NK-92 treated with Interleukin-12 subunit alpha and Interleukin-12 subunit beta, amount 100 ng/mL, for 24 hours (cell line): ENCODE results near the gene LRP1B.

Experiments
- DNase-seq: peaks from one replicate; lab custom pipeline; 2025; lab: John Stamatoyannopoulos, UW

Gene LRP1B

DNA sequence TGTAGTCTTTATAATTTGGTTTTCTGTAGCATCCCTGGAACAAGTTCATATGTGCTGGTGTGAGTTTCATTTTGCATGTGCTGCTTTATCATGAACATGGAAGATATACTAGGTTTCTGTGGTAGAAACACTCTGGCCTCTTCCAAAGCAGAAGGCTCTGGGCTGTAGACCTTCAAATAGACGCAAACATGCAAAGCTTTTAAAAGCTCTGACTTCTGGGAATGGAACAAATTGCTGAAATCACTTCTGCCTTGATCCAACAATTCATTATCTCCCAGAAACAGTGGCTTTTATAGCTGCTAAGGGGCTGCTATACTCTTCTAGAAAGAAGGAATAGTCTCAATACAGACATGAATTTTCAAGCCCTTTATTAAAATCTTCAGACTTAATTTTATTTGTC lies 382.2 kb downstream of the LRP1B start:
- DNase-seq: no peak

DNA sequence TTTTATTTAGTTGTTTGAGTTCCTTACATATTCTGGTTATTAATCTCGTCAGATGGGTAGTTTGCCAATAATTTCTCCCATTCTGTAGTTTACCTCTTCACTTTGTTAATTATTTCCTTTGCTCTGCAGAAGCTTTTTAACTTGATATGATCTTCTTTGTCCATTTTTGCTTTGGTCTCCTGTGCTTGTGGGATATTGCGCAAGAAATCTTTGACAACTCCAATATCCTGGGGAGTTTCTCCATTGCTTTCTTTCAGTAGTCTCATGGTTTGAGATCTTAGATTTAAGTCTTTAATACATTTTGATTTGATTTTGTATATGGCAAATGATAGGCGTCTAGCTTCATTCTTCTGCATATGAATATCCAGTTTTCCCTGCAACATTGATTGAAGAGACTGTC lies 389.2 kb downstream of the LRP1B start:
- DNase-seq: no peak

DNA sequence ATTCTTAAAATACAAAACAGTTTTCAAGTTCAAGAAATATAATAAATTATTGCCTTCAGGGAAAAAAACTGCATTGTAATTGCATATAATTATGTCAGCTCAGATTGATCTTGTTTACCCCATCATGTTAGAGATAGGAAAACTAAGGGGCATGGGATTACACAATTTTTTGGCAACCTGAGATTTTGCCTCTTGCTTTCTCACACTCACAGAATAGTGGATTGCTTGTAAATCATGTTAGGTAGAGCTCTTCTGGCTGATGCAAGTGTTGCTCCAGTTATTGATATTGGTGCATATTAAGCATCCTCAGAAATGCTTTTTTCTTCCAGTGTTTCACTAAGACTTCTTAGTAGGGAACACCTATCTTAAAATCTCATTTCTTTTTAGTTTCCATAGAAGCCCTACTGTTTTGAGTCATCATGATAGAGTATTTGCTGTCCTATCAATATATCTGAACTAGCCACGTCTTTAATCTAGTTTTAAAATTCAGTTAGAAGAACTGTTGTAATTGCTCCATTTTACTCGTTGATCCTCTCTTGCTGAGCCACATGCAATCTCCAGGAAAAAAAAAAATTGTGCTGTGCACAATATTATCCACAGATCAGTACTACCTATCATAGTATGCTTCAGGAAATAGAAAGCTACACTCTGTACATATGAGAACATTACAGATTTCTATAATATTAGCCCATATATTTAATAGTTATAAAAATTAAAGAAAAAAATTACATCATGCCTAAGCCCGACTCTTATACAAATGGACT lies 393.1 kb downstream of the LRP1B start:
- no peak for DNase-seq

DNA sequence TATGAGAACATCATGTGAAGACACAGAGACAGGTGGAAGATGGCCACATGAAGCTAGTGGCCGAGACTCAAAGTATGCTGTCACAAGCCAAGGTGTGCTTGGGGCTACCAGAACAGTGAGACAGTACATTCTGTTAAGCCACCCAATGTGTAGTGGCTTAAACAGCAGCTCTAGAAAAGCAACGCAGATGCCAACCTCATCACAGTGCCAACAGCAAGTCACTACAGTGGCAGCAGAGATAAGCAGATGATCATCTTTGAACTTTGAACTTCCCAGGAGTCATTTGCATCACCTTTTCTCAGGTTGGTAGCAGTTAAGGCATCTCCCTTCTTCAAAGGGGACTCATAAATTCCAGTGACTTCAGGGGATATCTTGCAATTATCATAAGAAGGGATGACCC lies 394.4 kb downstream of the LRP1B start:
- no peak for DNase-seq

DNA sequence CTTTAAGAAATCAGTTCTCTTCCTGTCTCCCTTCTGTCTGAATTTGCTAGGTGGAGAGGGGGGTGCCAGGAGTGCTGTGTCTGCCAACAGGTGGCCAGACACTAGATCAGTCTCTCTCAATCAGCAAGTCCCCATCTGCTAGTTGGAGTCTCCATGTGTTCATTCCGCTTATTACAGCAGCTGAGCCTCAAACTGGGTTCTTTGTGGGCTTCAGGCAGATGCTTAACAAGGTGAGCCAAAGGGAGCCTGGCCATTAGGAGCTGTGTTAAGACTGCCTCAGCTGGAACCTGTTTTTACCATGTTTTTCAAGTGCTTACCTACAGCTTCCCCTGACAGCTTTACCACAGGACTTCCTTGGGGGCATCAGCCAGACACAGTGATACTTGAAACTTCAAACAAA lies 401.9 kb downstream of the LRP1B start:
- no peak for DNase-seq

DNA sequence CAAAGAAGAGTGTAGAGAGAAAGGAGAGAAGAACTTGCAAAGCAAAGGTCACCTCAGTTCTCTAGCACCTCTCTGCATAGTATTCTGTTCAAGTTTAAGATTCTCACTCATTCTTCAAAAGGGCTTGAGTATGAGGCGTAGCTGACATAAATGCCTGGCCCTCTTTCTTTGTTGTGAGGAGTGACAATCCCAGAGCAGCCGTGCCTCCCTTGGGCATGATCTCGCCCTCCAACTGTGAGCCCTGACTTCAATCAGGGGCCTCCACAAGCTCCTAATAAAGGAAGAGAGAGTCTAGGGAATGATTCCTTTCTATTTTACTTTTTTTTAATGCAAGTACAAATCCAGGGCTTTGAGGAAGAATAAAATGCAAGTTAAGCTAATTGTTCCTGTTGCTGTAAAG lies 402.7 kb downstream of the LRP1B start:
- DNase-seq: no peak

DNA sequence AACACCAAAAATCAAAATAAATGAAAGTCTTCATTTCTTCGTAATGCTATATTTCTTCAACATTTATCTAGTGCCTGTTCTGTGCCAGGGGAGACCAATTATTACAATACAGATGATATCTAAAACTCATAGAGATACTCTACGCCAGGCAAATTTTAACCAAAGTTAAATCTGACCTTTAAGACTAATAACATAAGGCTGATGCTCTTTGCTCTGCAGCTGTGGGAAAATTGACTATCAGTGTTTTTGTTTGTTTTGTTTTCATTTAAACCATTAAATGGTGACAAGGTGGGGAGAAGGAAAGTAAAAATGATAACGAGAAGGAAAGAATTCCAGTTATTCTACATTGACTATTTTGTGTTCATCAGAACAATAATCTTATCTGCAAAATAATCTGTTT lies 406.4 kb downstream of the LRP1B start:
- DNase-seq: no peak

DNA sequence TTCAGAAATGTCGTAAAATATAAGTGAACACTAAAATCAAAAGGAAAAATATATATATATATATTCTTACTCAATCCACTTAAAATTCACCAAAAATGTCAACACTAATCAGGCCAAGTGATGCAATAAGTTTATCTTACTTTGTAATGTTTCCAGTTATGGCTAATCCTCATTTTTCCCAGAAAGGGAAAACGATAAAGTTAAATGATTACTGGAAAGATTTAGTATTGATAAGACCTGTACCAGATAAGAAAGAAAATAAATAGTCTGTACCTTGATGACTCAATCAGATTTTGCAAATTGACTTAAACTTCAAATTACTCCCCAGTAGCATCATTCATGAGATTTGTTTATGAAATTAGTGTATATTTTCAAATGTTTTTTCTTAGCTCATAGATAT lies 407.0 kb downstream of the LRP1B start:
- no peak for DNase-seq

DNA sequence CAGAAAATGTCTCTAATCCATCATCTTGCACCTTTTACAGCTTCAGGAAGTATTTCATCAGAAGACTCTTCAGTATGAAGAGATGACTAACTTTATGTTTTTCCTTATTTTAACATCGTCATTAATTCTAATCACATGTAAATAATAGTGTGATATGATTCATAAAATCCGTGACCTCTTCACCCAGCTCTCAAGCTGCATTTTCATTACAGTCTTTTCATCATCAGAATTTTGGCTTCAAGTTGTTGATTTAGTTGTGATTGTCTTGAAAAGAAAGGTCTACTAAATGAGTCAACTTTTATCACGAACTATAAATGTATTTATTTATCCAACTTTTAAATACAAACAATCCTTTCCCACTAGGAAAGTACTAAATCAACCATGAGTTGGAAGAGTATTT lies 410.3 kb downstream of the LRP1B start:
- DNase-seq: no peak

DNA sequence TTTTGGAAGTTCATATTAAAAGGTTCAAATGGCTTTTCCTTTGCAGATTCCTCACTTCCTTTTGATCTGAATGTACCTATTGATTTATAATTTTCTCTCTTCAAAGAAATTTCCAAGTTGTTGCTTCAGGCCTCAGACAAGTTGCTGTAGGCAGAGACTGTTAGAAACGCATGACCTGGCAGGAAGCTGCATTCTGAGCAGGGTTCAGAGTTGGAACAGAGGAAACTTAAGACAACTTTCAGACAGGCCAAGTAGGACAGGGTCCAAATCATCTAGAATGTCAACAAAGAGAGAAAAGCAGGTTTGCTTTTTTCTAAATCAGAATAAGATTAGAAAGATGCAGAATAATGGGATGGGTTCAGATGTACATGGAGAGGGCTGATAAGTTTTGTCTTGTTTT lies 416.3 kb downstream of the LRP1B start:
- DNase-seq: no peak

DNA sequence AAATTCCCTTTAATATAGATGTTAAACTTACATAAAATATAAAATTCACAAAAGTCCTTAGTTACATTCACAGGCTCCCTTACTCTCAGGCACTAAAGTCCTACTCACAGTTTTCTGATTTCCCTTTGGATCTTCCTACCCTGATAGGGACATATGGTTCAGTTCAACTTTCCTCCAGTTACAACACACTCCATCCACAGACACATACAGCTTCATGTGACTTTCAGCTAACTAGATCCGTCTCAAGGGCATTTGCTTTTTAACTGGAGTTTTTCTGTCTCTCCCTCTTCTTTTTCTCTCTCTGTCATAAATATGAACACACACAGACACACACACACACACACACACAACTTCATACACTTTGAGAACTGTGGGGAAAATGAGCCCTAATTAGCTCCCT lies 419.2 kb downstream of the LRP1B start:
- no peak for DNase-seq

DNA sequence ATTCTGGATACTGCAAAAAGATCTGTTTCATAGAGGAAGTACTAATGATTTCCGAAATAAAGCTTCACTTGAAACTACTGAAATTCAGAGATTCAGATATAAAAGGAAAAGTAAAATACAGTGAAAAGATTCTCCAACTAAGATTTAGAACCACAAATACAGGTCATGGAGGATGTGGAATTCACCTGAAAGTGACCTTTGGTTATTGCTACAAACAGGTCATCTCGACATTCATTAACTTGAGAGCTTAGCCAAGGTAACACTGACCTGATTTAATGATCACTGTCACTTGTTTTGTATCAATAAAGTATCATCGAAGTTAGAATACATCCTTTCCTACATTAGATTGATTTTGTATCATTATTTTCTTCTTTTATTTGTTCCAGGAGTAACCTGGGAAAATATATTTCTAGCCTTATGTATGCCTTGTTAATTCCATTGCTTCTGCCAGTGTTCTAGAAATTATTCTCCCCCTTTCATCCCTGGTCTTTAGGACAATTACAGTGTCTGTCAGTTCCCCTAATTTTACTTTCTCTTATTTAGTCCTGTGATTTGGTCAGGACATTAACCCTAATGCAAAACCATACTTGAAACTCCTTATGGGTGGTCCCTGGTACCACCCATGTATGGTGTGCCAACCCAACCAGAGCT lies 420.1 kb downstream of the LRP1B start:
- DNase-seq: no peak

DNA sequence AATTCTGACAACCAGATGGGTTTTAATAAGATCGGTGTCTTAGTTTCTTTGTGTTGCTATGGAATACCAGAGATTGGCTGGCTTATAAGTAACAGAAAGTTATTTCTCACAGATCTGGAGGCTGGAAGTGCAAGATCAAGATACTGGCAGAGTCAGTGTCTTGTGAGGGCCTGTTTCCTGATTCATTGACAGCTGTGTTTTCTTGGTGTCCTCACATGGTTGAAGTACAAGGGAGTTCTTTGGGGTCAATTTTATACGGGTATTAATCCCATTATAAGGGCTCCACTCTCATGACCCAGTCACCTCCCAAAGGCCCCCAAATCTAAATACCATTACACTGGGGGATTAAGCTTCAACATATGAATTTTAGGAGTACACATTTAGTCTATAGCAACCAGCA lies 421.1 kb downstream of the LRP1B start:
- DNase-seq: no peak

DNA sequence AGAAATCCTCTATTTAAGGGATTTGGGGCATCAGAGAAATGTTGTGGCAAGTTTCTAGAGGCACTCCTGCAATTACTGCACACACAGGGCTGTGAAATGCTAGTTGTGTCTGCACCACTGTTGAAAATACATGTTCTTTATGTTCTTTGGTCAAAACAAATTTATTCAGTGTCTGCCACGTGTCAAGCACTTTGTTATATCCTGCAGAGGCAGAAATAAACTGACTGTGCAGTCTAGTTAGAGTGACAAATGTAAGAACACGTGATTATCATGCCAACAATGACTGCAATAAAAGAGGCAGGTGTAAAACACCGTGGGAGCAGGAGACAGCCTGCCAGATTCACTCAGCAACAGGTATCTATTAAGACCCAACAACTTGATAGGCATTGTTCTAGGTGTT lies 423.3 kb downstream of the LRP1B start:
- DNase-seq: no peak

DNA sequence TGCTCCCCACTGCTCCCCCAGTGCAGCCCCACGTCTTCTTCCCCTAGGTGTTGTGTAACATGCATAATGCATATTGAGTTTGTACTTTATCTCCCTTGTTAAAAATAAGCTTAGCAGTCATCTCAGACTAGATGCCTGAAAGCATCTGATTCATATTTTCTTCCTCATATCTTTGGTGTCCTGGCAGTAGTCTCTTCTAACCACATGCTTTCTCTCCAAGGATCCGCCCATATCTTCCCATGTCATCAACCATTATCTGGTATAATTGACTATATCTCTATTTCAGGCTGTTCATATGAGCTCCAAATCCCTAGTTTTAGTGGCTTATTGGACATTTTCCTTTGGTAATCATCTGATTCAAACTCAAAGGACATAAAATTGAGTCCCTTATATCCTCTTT lies 426.3 kb downstream of the LRP1B start:
- DNase-seq: no peak

DNA sequence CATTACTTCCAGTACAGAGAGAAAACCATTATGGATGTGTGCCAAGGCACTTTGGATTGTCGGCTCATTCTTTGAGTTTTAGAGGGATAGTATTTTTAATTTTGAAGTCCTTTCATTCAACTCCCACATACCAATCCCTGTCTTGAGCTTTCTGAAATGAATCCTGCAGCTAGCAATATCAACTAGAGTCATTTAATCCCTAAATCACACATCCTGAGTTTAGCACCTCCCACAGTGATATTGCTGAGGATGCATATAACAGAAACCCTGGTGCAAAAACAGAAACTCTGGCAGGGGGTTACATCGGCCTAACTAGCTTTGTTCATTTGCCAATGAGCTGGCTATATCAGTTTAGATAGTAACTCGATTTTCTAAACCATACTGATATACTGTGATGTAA lies 427.3 kb downstream of the LRP1B start:
- no peak for DNase-seq

DNA sequence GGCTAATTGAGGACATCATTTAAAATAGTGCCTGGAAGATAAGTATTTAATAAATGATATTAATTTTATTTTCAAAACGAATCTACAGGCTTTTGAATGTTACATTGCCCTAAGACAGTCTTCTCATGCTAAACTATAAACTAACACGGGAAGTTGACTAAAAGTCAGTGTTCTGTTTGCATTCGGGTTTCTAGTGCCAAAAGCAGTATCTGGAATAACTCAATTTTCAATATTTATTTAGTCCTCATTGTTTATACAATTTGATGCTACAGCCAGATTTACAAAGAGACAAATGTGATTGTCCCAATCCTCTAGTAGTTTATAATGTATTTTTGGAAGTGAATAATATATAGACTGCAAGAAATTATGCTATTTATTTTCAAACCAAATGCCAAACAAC lies 429.2 kb downstream of the LRP1B start:
- no peak for DNase-seq

DNA sequence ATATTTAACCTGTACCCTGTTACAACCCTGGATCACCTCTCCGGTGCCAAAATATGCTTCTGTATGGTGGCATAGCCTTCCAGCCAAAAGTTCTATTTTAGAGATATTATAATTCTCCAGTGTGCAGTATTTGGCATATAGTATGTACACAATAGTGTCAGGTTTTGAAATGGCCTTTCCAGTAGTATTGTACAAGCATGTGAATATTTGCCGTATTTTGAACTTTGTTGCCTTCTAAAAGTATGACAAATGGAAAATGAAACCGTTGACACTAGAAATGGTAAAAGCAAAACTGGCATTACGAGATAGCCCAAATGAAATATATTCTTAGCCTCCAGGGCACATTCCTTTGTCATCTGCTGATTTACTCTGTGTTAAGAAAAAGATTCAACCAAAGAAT lies 431.2 kb downstream of the LRP1B start:
- DNase-seq: no peak

DNA sequence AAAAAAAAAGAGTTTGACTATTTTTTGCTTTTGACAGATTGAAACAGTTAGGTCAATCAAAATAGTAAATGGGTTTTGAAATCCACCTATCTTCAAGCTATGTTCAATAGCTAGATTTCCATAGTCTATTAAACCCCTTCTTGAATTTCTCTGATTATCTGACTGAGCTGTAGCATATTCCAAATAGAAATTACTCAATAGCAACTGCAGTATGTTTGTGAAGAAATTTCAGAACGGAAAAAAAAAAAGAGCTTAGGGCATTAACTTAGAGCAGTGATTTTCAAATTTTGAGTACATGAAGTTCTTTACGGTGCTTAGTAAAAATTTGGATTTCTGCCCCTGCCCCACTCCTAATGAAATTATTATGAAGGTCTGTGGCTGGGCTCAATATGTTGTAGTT lies 432.3 kb downstream of the LRP1B start:
- DNase-seq: no peak

DNA sequence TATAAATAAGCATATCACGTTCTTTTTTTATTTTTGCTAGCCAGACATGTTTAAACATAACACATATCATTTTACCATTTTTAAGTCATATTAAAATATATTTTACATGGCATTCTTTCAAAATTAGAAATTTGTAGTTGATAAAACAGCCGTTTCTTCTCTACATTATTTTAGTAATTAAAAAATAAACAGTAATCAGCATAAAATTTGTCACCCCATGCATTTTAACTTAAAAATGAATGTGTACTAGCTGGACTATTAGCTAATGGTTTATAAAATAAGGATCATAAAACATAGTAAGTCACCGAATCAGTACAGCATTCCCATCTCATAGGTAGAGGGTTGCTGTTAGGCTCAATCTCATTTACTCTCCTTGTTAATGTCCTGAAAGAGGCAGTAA lies 433.8 kb downstream of the LRP1B start:
- no peak for DNase-seq

DNA sequence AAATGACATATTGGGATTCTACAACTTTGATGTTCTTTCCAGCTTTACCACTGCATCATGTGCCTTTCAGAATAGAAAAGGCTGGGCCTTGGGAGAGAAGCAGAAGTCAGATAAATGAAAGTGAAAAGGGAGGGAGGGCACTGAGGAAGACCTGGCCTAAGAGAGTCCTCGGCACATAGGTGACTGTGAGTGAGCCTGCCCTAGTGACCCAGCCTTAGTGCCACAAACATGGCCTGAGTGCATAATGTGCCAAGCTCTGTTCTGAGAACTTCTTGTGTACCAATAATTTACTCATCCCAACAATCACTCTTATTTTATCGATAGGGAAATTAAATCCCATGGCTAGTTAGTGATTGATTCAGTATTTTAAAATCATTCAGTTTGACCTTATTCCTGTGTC lies 436.6 kb downstream of the LRP1B start:
- DNase-seq: no peak

DNA sequence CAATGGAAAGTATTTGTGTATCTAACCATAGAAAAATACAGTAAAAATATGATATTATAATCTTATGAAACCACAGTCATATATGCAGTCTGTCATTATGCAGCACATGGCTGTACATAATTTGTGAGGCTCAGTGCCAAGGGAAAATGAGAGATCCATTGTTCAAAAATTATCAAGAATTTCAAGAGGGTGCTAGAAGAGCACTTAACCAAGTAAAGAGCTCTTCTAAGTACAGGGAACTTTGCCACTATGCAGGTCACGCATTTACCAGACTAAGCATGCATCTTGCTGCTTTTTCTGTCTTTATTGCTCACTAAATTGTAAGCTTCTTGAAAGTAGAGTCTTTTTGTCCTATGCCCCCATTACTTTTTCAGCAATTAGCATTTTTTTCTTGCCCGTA lies 438.0 kb downstream of the LRP1B start:
- DNase-seq: no peak

DNA sequence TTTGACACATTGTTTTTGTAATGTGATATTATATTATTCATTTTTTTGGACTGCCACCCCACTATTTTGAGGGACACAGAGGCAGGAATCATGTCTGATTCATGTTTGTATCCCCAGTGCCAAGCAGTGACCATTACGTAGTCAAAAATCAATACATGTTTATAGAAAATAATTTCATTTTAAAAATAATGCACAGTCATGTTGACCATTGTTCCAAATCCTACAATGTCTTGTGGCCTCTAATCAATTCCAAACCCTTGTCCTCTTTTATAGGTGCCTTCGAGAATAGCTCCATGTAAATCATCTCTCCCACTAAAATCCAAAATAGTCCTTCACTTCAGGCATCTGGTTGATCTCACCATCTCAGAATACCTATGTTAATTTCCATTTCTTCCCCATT lies 454.7 kb downstream of the LRP1B start:
- no peak for DNase-seq

DNA sequence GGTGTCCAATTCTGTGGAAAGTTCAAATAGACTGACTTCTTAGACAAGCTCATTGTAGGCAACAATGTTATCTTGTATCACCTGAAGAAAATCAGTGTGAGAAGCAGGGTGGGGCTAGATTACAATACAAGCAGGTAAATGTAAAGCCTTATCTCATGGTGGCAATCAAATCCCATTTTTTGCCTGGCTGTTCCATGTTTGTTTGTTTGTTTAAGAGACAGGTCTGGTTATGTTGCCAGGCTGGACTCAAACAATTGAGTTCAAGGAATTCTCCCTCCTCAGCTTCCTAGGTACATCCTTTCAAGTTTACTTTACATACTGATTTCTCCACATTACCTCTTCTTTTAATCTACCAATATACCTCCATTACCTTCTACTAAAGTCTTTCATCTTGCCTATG lies 464.6 kb downstream of the LRP1B start:
- DNase-seq: no peak
